HG03025 (cell line): ENCODE results near the gene WHAMM.
"Not testable (repeated sequence)": the region's sequence is repeated elsewhere in the genome, so short reads cannot be mapped to it uniquely, and the experiment has no call there.

ENCODE experiments used
- ATAC-seq: cut with Tn5 transposase; IDR thresholded peaks from one replicate; pipeline ENCODE4 v1.9.1; 2021; ENCODE audit warnings: mild to moderate bottlenecking, moderate library complexity; ENCODE audit not compliant: unreplicated experiment, low FRiP score

WHAMM gene

GRCh38 chr15:82856397-82857170 is 47.2 kb downstream of the WHAMM start:
- ATAC-seq = no peak

GRCh38 chr15:82858932-82859331 is 49.5 kb downstream of the WHAMM start:
- no peak for ATAC-seq

- no peak for ATAC-seq
These were observed 53.5 kb downstream of the WHAMM start for GRCh38 chr15:82862886-82863285.

DNA sequence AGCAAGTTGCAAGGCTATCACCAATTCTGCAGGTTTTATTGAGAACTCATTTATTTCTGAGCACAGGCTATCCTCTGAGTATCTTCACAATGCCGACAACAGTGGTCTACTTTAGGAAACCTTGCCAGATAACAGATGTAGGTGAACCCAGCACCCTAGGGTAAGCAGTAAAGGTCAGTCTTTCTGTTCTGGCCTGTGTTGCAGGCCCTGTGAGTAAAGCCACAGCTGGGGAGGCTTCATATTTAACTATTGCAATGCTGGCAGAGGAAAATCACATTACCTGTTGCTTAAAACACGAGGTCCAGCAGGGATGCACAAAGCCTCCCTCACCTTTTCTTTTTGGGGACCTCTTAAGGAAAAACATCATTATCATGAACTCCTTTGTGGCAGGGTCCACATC is 55.5 kb downstream of the WHAMM start:
- no peak for ATAC-seq

DNA sequence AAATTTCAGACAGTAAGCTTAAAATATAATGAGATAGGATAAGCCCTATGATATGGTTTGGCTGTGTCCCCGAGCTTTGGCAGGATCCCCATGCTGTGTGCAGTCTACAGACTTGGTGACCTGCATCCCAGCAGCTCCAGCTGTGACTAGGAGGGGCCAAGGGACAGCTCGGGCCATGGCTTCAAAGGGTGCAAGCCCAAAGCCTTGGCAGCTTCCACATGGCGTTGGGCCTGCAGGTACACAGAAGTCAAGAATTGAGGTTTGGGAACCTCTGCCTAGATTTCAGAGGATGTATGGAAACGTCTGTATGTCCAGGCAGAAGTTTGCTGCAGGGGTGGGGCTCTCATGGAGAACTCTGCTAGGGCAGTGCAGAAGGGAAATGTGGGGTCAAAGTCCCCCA is 56.2 kb downstream of the WHAMM start:
- not testable (repeated sequence) for ATAC-seq

- ATAC-seq = not testable (repeated sequence)
These were observed 56.6 kb downstream of the WHAMM start for GRCh38 chr15:82865981-82866380.

DNA sequence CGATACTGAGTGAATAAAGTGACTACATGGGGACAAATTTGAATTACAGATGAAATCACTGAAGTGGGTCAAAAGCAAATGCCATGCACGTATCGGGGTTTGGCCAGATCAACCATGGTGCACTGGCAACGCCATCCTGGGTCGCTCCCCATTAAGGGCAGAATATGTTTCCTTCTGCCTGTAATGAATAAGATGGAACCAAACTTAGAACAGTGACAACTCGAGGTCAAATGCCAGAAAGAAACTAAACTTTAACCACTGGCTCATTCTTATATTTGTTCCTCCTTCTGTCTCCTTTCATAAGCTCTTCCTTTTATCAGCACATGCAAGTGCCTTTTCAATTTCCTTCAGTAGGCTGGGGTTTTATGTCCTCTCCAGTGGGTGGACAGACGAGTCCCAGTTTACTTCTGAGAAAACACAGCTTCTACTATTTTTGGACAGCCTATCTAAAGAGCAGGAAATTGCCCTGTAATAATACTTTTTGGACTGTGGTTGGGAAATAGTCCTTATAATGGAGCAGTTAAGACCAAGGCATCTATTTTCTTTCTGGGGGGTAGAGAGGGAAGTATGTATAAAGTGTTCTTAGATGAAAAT is 61.4 kb downstream of the WHAMM start:
- no peak for ATAC-seq

DNA sequence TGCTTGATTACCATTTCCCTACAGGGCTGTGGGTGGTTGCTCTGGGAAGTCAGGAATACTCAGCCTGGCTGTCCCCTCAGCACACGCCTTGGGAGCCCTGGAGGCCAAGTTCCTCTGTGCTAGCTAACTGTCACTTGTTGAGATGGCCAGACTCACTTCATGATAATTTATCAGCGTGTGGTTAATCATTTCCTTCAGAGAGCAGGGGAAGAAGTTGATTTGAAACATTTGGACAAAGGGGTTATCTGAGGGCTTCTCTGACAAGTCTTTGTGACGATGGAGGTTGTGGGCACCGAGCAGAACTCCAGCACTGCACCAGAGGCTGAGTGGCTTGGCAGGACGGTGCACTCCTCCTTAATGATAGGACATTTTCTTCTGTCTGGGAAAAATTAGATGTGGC is 61.9 kb downstream of the WHAMM start:
- no peak for ATAC-seq

- ATAC-seq = no peak
These were observed 62.5 kb downstream of the WHAMM start for GRCh38 chr15:82871832-82872484.

DNA sequence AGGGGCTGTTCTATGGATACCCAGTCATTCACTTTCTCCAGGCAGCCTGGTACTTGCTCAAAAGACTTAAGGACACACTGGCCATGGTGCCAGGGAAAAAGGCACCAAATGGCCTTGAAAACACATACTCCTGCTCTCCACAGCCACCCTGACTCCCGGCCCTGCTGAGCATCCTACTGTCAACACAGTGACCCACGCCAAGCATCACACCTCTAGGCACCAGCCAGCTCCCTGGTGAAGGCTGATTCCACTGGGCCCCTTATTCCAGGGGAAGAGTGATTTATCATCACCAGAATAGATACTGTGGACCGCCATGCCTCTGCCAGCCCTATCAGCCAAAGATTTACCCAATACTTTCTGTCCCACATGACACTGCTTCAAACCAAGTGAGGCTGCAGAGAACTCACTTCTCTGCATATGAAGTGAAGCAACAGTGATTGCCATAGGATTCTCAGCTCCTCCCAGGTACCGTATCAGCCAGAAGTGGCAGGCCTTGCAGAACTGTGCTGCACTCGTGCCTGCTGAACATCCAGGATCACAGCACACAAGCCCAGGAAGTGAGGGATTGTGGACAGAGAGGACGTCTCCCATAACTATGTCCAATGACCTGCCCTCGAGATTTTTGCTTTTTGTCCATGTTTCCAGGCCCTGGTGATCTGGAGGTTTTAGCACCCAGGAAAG is 63.7 kb downstream of the WHAMM start:
- no peak for ATAC-seq

- no peak for ATAC-seq
These were observed 64.8 kb downstream of the WHAMM start for GRCh38 chr15:82874267-82874666.

DNA sequence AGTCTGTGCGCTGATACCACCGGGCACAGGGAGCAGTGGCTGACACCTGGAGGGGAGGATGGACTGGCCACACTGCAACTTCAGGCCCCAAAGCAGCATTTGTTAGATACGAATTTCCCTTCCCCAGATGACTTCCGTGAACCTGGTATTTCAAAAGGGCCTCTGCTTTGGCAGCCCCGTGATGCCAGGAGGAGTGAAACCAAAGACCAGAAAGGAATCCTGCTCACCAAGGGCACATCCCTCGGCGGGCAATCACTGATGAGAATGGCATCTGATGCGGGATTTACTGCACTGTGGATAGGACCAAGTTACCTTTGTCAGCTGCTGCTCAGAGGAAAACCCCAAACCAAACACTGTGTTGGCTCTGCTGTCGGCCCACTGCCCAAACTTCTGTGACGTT is 65.5 kb downstream of the WHAMM start:
- no peak for ATAC-seq

GRCh38 chr15:82875411-82876003 is 66.1 kb downstream of the WHAMM start:
- ATAC-seq = no peak

GRCh38 chr15:82877825-82878224 is 68.4 kb downstream of the WHAMM start:
- ATAC-seq = no peak

- ATAC-seq = no peak
These were observed 68.9 kb downstream of the WHAMM start for GRCh38 chr15:82878325-82878724.

DNA sequence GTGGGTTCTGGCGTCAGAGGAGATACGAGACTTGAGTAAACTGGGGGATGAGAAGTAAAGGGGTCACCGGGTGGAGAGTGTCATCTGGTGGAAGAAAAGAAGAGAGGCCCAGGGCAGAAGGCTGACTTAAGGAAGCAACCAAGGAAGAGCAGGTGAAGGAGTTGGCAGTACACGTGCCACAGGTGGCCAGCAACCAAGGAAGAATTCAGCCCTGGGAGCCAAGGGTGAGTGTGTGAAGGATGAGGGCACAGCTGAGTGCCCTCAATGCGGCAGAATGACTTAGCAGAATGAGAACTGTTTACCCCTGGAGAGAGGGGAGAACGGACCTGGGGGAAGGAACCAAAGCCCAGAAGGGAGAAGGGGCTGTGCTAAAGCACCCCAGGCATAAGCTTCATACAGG is 71.3 kb downstream of the WHAMM start:
- ATAC-seq = no peak

DNA sequence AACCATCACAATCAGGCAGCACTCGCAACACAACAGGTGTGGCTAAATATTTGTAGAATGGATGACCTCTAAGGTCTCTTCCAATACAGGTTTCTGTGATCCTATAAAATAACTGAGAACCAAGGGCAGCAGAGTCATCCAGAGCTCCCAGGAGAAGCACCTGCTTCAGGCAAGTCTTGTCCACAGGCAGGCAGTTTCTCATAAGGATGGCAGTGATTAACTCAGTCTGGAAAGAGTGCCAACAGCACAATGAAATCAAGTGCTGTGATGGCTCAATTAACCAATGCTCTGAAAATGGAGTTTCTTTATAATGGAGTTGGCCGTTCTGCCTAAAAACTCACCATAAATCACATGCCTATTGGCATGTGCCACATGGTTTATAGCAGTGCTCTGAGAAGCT is 72.3 kb downstream of the WHAMM start:
- no peak for ATAC-seq

- ATAC-seq = no peak
These were observed 73.0 kb downstream of the WHAMM start for GRCh38 chr15:82882273-82882928.
